Chondrocyte (in vitro differentiated cells): ENCODE measurements around the gene SLAMF1. TPM values are rescaled to one million over a fixed set of nuclear protein-coding genes. Genes with fewer than 3 reads are reported as not detected.
"Not testable (repeated sequence)": the region's sequence is repeated elsewhere in the genome, so short reads cannot be mapped to it uniquely, and the experiment has no call there.

Experiments
- DNase-seq: peaks from one replicate; pipeline ENCODE4 v3.0.0; 2021; ENCODE audit warnings: mixed read lengths, low spot score
- H3K27ac Mint-ChIP-seq: one replicate; pipeline ENCODE4 v1.8.0; 2021; ENCODE audit warnings: mild to moderate bottlenecking, moderate library complexity, mixed read lengths; ENCODE audit not compliant: unreplicated experiment
- H3K27me3 Mint-ChIP-seq: 2 replicates; pipeline ENCODE4 v1.8.0; 2021; ENCODE audit warnings: low read depth, mixed read lengths
- H3K36me3 Mint-ChIP-seq: 2 replicates; pipeline ENCODE4 v1.8.0; 2021; ENCODE audit warnings: low read depth, mixed read lengths
- H3K4me1 Mint-ChIP-seq: 2 replicates; pipeline ENCODE4 v1.8.0; 2021; ENCODE audit warnings: low read depth, mild to moderate bottlenecking, mixed read lengths
- H3K4me3 Mint-ChIP-seq: one replicate; pipeline ENCODE4 v1.8.0; 2021; ENCODE audit warnings: mild to moderate bottlenecking, moderate library complexity, mixed read lengths; ENCODE audit not compliant: unreplicated experiment
- H3K9me3 Mint-ChIP-seq: 2 replicates; pipeline ENCODE4 v1.8.0; 2021; ENCODE audit warnings: low read depth, mixed read lengths
- total RNA-seq: library from RNA; stranded (reverse); gene quantifications from 3 replicates; pipeline ENCODE4 v1.2.1, GENCODE V29; 2021
- TF ChIP-seq, protein P1 (sequence below): fragments of 200-600 bp; sonication (generic); IDR thresholded peaks from 2 replicates; pipeline ENCODE4 v1.5.0; 2021; ENCODE audit warnings: antibody characterized with exemption, mild to moderate bottlenecking, moderate library complexity

The SLAMF1 gene
- total RNA-seq, 1 donor from 2014 or later = not detected

DNA sequence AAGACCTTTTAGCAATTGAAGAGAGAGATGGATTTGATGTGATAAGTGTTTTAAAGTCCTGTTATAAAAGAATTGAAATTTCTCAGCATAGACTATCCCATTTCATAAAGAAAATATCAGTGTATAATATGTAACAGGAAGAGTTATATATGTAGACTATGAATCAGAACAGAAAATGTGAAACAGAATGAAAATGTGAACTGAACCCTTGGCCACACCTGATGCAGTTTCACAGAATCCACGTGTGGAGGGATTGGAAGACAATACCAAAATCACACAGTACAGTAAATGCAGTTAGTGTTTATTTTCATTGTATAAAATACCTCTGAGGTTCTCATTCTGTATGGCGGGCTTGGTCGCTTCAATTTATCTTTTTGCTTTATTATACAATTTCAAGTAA lies 9.9 kb upstream of the SLAMF1 start:
- no peaks in the 10 kb centered on the region for H3K36me3 Mint-ChIP-seq
- no peak overlapping the region for H3K4me3 Mint-ChIP-seq
- H3K9me3 Mint-ChIP-seq = peaks cover 7% of the 10 kb centered on the region

DNA sequence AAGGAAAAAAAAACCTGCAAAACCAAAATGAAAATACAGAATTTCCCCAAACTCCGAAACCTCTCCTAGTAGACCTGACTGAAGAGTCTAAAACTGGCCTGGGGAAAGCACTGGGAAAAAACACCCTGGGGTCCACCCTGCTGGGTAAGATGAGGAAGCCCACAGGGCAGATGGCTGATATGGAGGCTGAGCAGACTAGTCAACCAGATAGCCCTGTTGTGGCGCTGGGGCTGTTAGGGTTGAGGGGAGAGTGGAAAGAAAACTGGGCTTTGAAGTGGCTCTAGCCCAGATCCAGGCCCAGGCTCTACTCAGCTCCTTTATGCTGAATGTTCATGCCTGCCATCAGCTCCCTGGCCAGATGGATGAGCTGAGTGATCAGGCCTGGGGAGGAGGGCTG lies 6.8 kb upstream of the SLAMF1 start:
- Mint-ChIP-seq H3K4me1 (no peaks in the 10 kb centered on the region), H3K27me3 (peaks cover 11% of the 10 kb centered on the region), H3K4me3 (no peak overlapping the region), H3K27ac (no peak overlapping the region), H3K36me3 (no peaks in the 10 kb centered on the region), H3K9me3 (no peaks in the 10 kb centered on the region)
- DNase-seq = no peak
- TF ChIP-seq, protein P1, sequence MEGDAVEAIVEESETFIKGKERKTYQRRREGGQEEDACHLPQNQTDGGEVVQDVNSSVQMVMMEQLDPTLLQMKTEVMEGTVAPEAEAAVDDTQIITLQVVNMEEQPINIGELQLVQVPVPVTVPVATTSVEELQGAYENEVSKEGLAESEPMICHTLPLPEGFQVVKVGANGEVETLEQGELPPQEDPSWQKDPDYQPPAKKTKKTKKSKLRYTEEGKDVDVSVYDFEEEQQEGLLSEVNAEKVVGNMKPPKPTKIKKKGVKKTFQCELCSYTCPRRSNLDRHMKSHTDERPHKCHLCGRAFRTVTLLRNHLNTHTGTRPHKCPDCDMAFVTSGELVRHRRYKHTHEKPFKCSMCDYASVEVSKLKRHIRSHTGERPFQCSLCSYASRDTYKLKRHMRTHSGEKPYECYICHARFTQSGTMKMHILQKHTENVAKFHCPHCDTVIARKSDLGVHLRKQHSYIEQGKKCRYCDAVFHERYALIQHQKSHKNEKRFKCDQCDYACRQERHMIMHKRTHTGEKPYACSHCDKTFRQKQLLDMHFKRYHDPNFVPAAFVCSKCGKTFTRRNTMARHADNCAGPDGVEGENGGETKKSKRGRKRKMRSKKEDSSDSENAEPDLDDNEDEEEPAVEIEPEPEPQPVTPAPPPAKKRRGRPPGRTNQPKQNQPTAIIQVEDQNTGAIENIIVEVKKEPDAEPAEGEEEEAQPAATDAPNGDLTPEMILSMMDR = no peak

More for the DNA sequence above, 9.9 kb upstream of the SLAMF1 start:
- H3K4me1 Mint-ChIP-seq = no peaks in the 10 kb centered on the region
- no peak for DNase-seq
- H3K27ac Mint-ChIP-seq = no peak overlapping the region
- peaks cover 12% of the 10 kb centered on the region for H3K27me3 Mint-ChIP-seq
- TF ChIP-seq, protein P1 = no peak

DNA sequence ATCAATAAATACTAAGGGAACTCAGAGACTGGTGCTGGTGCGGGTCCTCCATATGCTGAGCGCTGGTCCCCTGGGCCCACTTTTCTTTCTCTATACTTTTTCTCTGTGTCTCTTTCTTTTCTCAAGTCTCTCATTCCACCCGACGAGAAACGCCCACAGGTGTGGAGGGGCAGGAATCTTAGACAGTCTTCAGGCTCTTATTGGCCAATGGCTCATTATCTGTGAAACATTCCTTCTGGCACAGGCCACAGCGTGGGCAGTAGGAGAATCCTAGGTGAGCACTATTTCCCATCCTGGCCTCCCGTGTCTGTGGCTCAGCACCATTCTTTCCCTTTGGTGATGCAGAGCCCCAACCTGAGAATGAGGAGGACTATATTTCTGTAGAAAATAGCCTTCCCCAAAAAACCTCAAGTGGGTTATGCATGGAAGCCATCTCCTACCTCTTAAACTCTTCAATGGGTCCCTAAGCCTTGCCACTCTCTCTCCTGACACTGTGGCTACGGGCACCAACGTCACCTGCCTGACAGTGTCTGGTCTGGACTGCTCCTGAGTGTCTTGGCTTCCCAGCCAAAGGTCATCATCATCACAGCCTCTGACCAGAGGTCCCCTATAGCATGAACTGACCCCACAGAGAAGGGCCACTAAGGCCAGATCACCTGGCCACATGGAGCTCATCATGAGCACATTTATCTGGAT lies 6.2 kb upstream of the SLAMF1 start:
- Mint-ChIP-seq H3K4me3 (no peak overlapping the region), H3K27ac (no peak overlapping the region), H3K4me1 (no peaks in the 10 kb centered on the region)

DNA sequence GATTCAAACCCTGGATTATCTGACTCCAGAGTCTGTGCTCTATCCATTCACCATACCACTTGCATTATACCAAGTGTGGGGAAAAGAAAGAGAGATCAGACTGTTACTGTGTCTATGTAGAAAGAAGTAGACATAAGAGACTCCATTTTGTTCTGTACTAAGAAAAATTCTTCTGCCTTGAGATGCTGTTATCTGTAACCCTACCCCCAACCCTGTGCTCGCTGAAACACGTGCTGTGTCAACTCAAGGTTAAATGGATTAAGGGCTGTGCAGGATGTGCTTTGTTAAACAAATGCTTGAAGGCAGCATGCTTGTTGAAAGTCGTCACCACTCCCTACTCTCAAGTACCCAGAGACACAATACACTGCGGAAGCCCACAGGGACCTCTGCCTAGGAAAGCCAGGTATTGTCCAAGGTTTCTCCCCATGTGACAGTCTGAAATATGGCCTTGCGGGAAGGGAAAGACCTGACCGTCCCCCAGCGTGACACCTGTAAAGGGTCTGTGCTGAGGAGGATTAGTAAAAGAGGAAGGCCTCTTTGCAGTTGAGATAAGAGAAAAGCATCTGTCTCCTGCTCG lies 5.3 kb upstream of the SLAMF1 start:
- not testable (repeated sequence) for H3K4me1 Mint-ChIP-seq, H3K9me3 Mint-ChIP-seq, DNase-seq, H3K36me3 Mint-ChIP-seq, H3K27ac Mint-ChIP-seq, H3K4me3 Mint-ChIP-seq
- H3K27me3 Mint-ChIP-seq = peaks cover 13% of the 10 kb centered on the region

More for the DNA sequence above, 6.2 kb upstream of the SLAMF1 start:
- H3K27me3 Mint-ChIP-seq = peaks cover 10% of the 10 kb centered on the region
- H3K9me3 Mint-ChIP-seq = no peaks in the 10 kb centered on the region
- TF ChIP-seq, protein P1 = no peak
- no peak for DNase-seq
- H3K36me3 Mint-ChIP-seq = no peaks in the 10 kb centered on the region

DNA sequence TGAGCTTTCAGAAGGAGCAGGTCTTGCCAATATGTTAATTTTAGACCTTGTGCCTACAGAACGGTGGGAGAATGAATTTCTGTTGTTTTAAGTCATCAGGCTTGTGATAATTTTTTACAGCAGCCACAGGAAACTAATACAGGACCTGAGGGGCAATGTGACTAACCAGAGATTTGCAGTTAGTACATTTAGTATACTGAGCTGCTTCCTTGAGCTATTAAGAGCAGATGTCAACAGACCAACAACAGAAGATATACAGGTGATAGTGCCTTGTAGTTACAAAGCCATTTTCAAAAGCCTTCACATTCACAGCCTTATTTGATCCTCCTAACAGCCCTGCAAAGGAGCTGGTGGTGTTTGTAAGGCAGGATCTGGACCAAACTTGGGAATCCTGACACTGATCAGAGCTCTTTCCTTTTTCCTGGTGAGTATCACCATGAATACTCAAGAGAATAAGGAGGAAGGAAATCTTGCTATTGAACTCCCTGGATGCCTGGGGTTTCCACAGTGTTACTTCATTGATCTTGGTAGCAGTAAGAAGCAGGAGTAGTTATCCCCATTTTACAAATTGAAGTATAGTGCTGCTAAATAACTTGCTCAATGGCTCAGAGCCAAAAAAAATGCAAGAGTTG lies 4.7 kb upstream of the SLAMF1 start:
- Mint-ChIP-seq H3K27ac (no peak overlapping the region), H3K4me1 (no peaks in the 10 kb centered on the region), H3K27me3 (peaks cover 12% of the 10 kb centered on the region), H3K36me3 (no peaks in the 10 kb centered on the region), H3K9me3 (no peaks in the 10 kb centered on the region), H3K4me3 (no peak overlapping the region)
- DNase-seq = no peak
- TF ChIP-seq, protein P1 = no peak
